Measurements from ENCODE around the gene IKZF1.
A peak's percentile ranks its signal among the peaks of the same experiment; 100 is the strongest.

GRCh38 chr7:50349963-50350944 lies 45.7 kb downstream of the IKZF1 start:
- no peak for TF ChIP-seq CTCF (IDR thresholded peaks at IDR 0.05 in 8 of 11, conservative IDR thresholded peaks at IDR 0.05 in 3 of 11)
- TF ChIP-seq POLR2AphosphoS5 (IDR thresholded peaks at IDR 0.05), result peak; percentile 52 to 63 (median 61)
